ENCODE measurements around the gene SLC2A6. TPM values are rescaled to one million over a fixed set of nuclear protein-coding genes. Genes with fewer than 3 reads are reported as not detected.

Gene SLC2A6
- polyA plus RNA-seq, 1 experiment: 1.7 TPM

DNA sequence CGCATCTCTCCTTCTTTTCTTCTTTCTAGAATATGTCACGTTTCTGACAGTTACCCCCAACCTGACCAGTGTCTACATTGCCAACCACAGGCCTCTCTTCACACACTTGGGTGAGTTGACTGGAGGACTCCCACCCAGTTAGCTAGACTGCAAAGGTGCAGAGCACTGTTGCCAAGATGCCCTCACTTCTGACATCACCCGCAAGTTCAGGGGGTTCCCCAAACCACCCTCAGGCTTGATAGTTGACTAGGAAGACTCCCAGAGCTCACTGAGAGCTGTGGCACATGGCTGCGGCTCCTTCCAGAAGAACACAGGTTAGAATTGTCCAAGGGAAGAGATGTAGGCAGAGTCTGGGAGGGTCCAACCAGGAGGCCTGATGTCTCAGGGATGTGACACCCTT is 39.6 kb downstream of the SLC2A6 start:
- Histone ChIP-seq H3K4me3 (ENCODE audit: low read depth, low read length) (no peak overlapping the region), H3K27me3 (ENCODE audit: control insufficient read depth, insufficient read depth, low read length) (peaks cover 34% of the 10 kb centered on the region), H3K9me3 (ENCODE audit: control insufficient read depth, insufficient read depth, low read length) (no peaks in the 10 kb centered on the region; the same call in 1 of the 2 replicates), H3K27ac (ENCODE audit: low read depth, low read length) (no peak overlapping the region)
- ChIA-PET POLR2A (no interaction called here), CTCF (interaction anchor here (0.6 kb wide), 1 partner anchor 159 kb away, joined by 3 read pairs; no protein-coding TSS in a partner anchor)
- TF ChIP-seq CTCF (IDR thresholded peaks at IDR 0.05; ENCODE audit: low read depth, low read length): no peak
- DNase-seq (ENCODE audit: low read depth, low spot score): no peak

GRCh38 chr9:133437753-133438531 is 41.0 kb downstream of the SLC2A6 start:
- CTCF ChIA-PET: interaction anchor here (0.7 to 1.1 kb wide), 3 partner anchors 15 to 61 kb away, joined by 3 read pairs; no protein-coding TSS in a partner anchor
- TF ChIP-seq CTCF (IDR thresholded peaks at IDR 0.05; ENCODE audit: low read depth, low read length): peak; percentile 23; the same call in 1 of the 2 replicates
- Histone ChIP-seq H3K9me3 (ENCODE audit: control insufficient read depth, insufficient read depth, low read length) (no peaks in the 10 kb centered on the region), H3K27me3 (ENCODE audit: control insufficient read depth, insufficient read depth, low read length) (peaks cover 29% of the 10 kb centered on the region), H3K27ac (ENCODE audit: low read depth, low read length) (no peak overlapping the region), H3K4me3 (ENCODE audit: low read depth, low read length) (no peak overlapping the region)
- POLR2A ChIA-PET: no interaction called here
- DNase-seq (ENCODE audit: low read depth, low spot score): no peak

GRCh38 chr9:133436681-133437080 is 42.2 kb downstream of the SLC2A6 start:
- no peak for TF ChIP-seq CTCF (IDR thresholded peaks at IDR 0.05; ENCODE audit: low read depth, low read length)
- ChIA-PET CTCF (no interaction called here), POLR2A (no interaction called here)
- Histone ChIP-seq H3K9me3 (ENCODE audit: control insufficient read depth, insufficient read depth, low read length) (no peaks in the 10 kb centered on the region), H3K4me3 (ENCODE audit: low read depth, low read length) (no peak overlapping the region), H3K27me3 (ENCODE audit: control insufficient read depth, insufficient read depth, low read length) (peaks cover 26% of the 10 kb centered on the region), H3K27ac (ENCODE audit: low read depth, low read length) (no peak overlapping the region)
- no peak for DNase-seq (ENCODE audit: low read depth, low spot score)

DNA sequence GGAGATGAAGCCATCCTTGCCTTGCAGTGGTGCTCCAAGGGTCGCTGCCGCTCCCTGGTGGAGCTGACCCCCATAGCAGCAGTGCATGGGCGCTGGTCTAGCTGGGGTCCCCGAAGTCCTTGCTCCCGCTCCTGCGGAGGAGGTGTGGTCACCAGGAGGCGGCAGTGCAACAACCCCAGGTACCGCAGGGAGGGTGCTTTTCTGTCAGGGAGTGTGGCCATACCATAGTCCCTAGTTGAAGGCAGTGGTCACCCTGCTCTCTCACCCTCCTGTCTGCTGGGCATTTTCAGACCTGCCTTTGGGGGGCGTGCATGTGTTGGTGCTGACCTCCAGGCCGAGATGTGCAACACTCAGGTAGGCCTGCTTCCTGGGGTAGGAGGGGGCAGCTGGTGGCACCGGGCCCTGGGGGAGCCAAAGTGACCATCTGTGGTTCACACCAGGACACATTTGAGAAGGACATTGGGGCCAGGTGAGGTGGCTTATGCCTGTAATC is 45.5 kb downstream of the SLC2A6 start:
- Histone ChIP-seq H3K27me3 (ENCODE audit: control insufficient read depth, insufficient read depth, low read length) (peaks cover 17% of the 10 kb centered on the region), H3K27ac (ENCODE audit: low read depth, low read length) (no peak overlapping the region), H3K9me3 (ENCODE audit: control insufficient read depth, insufficient read depth, low read length) (no peaks in the 10 kb centered on the region), H3K4me3 (ENCODE audit: low read depth, low read length) (no peak overlapping the region)
- ChIA-PET POLR2A (no interaction called here), CTCF (no interaction called here)
- DNase-seq (ENCODE audit: low read depth, low spot score): no peak
- no peak for TF ChIP-seq CTCF (IDR thresholded peaks at IDR 0.05; ENCODE audit: low read depth, low read length)

GRCh38 chr9:133430244-133430643 is 48.7 kb downstream of the SLC2A6 start:
- Histone ChIP-seq H3K4me3 (ENCODE audit: low read depth, low read length) (no peak overlapping the region), H3K27ac (ENCODE audit: low read depth, low read length) (no peak overlapping the region), H3K9me3 (ENCODE audit: control insufficient read depth, insufficient read depth, low read length) (no peaks in the 10 kb centered on the region), H3K27me3 (ENCODE audit: control insufficient read depth, insufficient read depth, low read length) (peaks cover 29% of the 10 kb centered on the region)
- CTCF ChIA-PET: no interaction called here
- TF ChIP-seq CTCF (IDR thresholded peaks at IDR 0.05; ENCODE audit: low read depth, low read length): no peak
- POLR2A ChIA-PET: no interaction called here
- no peak for DNase-seq (ENCODE audit: low read depth, low spot score)

Measured in AG04450 (cell line).